DND-41 (cell line): ENCODE results near the gene LIX1.

Experiments
- EZH2 ChIP-seq: IDR thresholded peaks from 3 replicates; pipeline ENCODE4 v1.6.1; 2012; ENCODE audit warnings: borderline replicate concordance, low read depth, mild to moderate bottlenecking, moderate library complexity, low read length, inconsistent platforms; ENCODE audit not compliant: severe bottlenecking
- TF ChIP-seq, protein P1 (sequence below): IDR thresholded peaks from 2 replicates; pipeline ENCODE4 v1.5.1; 2012; ENCODE audit warnings: borderline replicate concordance, low read length, moderate library complexity, mild to moderate bottlenecking; ENCODE audit not compliant: poor library complexity, severe bottlenecking; ENCODE audit errors: extremely low read depth

DNA sequence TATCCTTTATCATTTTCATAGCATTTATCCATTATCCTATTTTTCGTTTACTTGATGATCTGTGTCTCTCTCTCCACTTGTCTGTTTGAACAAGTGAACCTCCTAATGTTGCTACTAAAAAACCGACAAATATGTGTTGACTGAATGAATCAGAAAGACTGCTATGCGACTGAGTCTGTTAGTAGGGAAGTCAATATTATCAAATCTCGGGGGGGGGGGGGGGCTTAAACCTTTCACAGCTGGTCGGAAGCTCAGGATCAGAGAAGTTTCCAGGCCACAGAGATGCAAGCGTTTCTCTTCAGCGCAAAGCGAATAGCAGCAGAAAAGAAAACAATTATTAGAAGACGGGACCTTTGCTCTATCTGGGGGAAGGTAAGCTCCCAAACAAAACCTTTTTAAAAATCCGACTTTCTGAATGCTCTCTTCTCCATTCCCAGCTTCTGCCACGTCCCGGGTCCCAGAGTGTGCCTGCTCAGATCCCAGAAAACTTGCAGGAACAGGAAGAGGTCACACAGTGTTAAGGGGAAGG, 40.2 kb upstream of the LIX1 start:
- TF ChIP-seq, protein P1, sequence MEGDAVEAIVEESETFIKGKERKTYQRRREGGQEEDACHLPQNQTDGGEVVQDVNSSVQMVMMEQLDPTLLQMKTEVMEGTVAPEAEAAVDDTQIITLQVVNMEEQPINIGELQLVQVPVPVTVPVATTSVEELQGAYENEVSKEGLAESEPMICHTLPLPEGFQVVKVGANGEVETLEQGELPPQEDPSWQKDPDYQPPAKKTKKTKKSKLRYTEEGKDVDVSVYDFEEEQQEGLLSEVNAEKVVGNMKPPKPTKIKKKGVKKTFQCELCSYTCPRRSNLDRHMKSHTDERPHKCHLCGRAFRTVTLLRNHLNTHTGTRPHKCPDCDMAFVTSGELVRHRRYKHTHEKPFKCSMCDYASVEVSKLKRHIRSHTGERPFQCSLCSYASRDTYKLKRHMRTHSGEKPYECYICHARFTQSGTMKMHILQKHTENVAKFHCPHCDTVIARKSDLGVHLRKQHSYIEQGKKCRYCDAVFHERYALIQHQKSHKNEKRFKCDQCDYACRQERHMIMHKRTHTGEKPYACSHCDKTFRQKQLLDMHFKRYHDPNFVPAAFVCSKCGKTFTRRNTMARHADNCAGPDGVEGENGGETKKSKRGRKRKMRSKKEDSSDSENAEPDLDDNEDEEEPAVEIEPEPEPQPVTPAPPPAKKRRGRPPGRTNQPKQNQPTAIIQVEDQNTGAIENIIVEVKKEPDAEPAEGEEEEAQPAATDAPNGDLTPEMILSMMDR: peak; percentile 3
- TF ChIP-seq EZH2: no peak
